HepG2 (cell line): ENCODE measurements around the gene IP6K1. TPM values are rescaled to one million over a fixed set of nuclear protein-coding genes. Genes with fewer than 3 reads are reported as not detected.
A peak's percentile ranks its signal among the peaks of the same experiment; 100 is the strongest.

Experiments
- AGO1 ChIP-seq: fragments of 200-400 bp; formaldehyde crosslinking; IDR thresholded peaks from 2 replicates; pipeline ENCODE4 v1.6.1; 2017; ENCODE audit warnings: mild to moderate bottlenecking, low read depth, low read length, moderate library complexity; ENCODE audit not compliant: poor library complexity, severe bottlenecking
- ELF1 ChIP-seq: sonication (generic); formaldehyde crosslinking; IDR thresholded peaks from 2 replicates; pipeline ENCODE4 v1.4.0; 2020; ENCODE audit warnings: missing genetic modification reagents
- ERF ChIP-seq: IDR thresholded peaks from 2 replicates; pipeline ENCODE4 v1.6.1; 2018; ENCODE audit warnings: missing biosample characterization, missing genetic modification reagents
- NR2C2 ChIP-seq: sonication (generic); formaldehyde crosslinking; IDR thresholded peaks from 2 replicates; pipeline ENCODE4 v1.4.0; 2020; ENCODE audit warnings: missing genetic modification reagents, mild to moderate bottlenecking, moderate library complexity, borderline replicate concordance
- SP2 ChIP-seq: sonication (generic); formaldehyde crosslinking; IDR thresholded peaks from 2 replicates; pipeline ENCODE4 v1.5.1; 2020; ENCODE audit warnings: mild to moderate bottlenecking, missing genetic modification reagents
- THAP8 ChIP-seq: sonication (generic); formaldehyde crosslinking; IDR thresholded peaks from 2 replicates; pipeline ENCODE4 v1.5.1; 2020; ENCODE audit warnings: missing genetic modification reagents, mild to moderate bottlenecking, borderline replicate concordance
- TSC22D2 ChIP-seq: sonication (generic); formaldehyde crosslinking; IDR thresholded peaks from 2 replicates; pipeline ENCODE4 v1.5.1; 2020; ENCODE audit warnings: missing genetic modification reagents, mild to moderate bottlenecking, borderline replicate concordance
- ZGPAT ChIP-seq: IDR thresholded peaks from 2 replicates; pipeline ENCODE4 v1.6.1; 2016; ENCODE audit warnings: mild to moderate bottlenecking
- ZHX1 ChIP-seq: sonication (generic); formaldehyde crosslinking; IDR thresholded peaks from 2 replicates; pipeline ENCODE4 v1.8.1; 2022; ENCODE audit warnings: low read depth, mild to moderate bottlenecking, missing genetic modification reagents
- ZNF558 ChIP-seq: sonication (generic); formaldehyde crosslinking; IDR thresholded peaks from 2 replicates; pipeline ENCODE4 v1.9.0; 2022; ENCODE audit warnings: mild to moderate bottlenecking, missing genetic modification reagents, borderline replicate concordance
- ZNF709 ChIP-seq: sonication (generic); formaldehyde crosslinking; IDR thresholded peaks from 2 replicates; pipeline ENCODE4 v1.5.0; 2020; ENCODE audit warnings: mild to moderate bottlenecking, missing genetic modification reagents
- ZNF790 ChIP-seq: sonication (generic); formaldehyde crosslinking; IDR thresholded peaks from 2 replicates; pipeline ENCODE4 v1.8.0; 2022; ENCODE audit warnings: missing genetic modification reagents, mild to moderate bottlenecking, borderline replicate concordance
- polyA plus RNA-seq, 8 experiments: library from polyadenylated mRNA; depleted of rRNA in 3 of 8; stranded (reverse) in 7 of 8; unstranded in 1 of 8; fragments of >200 nt; fragmentation: Illumina TruSeq in 4 of 8; extraction: Trizol in 4 of 8; gene quantifications; 2 replicates each; pipeline versions ENCODE4 v1.2.1 to v1.2.3, GENCODE V29; 2011 to 2016; ENCODE audit warnings: low read depth in 4 of 8, missing spikeins in 1 of 8, mixed read lengths in 1 of 8; ENCODE audit not compliant: insufficient read depth in 1 of 8
- total RNA-seq, 5 experiments: library from RNA; depleted of rRNA; stranded (reverse); fragments of >200 nt; fragmentation: Illumina TruSeq; extraction: Trizol; gene quantifications; 2 replicates each; pipeline ENCODE4 v1.2.3, GENCODE V29; 2016; ENCODE audit warnings: low read depth in 1 of 5
- TF ChIP-seq, protein P1 (sequence below): sonication (generic); formaldehyde crosslinking; IDR thresholded peaks from 2 replicates; pipeline ENCODE4 v1.5.0; 2020; ENCODE audit warnings: mild to moderate bottlenecking, missing genetic modification reagents
- TF ChIP-seq, protein P2 (sequence below): sonication (generic); formaldehyde crosslinking; IDR thresholded peaks from 2 replicates; pipeline ENCODE4 v1.4.0; 2020; ENCODE audit warnings: mild to moderate bottlenecking, missing genetic modification reagents

IP6K1 gene
- total and polyA plus RNA-seq, 2 of the 13 experiments (the other 11 are each of a cell fraction or from before 2014, with no cell fraction given), result 17.7 to 29.7 TPM

GRCh38 chr3:49689046-49689907, 97.1 kb downstream of the IP6K1 start, which contains the start of the genes MST1 and RNF123 (continued):
- TF ChIP-seq ZHX1 (CRISPR knock-in tag) (no peak), AGO1 (peak; percentile 97), ZGPAT (peak; percentile 60; the same call in 1 of the 2 replicates), SP2 (peak; percentile 48; the same call in 1 of the 2 replicates), ERF (CRISPR knock-in tag) (peak; percentile 74), ZNF558 (CRISPR knock-in tag) (peak; percentile 78; the same call in 1 of the 2 replicates), THAP8 (CRISPR knock-in tag) (no peak; the same call in 1 of the 2 replicates), TSC22D2 (CRISPR knock-in tag) (no peak; the same call in 1 of the 2 replicates), ZNF790 (peak; percentile 20; the same call in 1 of the 2 replicates), ELF1 (CRISPR knock-in tag) (peak; percentile 76), NR2C2 (CRISPR knock-in tag) (peak; percentile 86), ZNF709 (CRISPR knock-in tag) (0 out of 2 replicates have a peak, but pooled peaks have one; percentile 32)
- TF ChIP-seq, protein P1, sequence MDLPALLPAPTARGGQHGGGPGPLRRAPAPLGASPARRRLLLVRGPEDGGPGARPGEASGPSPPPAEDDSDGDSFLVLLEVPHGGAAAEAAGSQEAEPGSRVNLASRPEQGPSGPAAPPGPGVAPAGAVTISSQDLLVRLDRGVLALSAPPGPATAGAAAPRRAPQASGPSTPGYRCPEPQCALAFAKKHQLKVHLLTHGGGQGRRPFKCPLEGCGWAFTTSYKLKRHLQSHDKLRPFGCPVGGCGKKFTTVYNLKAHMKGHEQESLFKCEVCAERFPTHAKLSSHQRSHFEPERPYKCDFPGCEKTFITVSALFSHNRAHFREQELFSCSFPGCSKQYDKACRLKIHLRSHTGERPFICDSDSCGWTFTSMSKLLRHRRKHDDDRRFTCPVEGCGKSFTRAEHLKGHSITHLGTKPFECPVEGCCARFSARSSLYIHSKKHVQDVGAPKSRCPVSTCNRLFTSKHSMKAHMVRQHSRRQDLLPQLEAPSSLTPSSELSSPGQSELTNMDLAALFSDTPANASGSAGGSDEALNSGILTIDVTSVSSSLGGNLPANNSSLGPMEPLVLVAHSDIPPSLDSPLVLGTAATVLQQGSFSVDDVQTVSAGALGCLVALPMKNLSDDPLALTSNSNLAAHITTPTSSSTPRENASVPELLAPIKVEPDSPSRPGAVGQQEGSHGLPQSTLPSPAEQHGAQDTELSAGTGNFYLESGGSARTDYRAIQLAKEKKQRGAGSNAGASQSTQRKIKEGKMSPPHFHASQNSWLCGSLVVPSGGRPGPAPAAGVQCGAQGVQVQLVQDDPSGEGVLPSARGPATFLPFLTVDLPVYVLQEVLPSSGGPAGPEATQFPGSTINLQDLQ, result peak; percentile 68; the same call in 1 of the 2 replicates
- TF ChIP-seq, protein P2, sequence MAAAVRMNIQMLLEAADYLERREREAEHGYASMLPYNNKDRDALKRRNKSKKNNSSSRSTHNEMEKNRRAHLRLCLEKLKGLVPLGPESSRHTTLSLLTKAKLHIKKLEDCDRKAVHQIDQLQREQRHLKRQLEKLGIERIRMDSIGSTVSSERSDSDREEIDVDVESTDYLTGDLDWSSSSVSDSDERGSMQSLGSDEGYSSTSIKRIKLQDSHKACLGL (CRISPR knock-in tag), result 0 out of 2 replicates have a peak, but pooled peaks have one; percentile 51
